ENCODE data around the gene MAJIN. TPM values are rescaled to one million over a fixed set of nuclear protein-coding genes. Genes with fewer than 3 reads are reported as not detected.
A peak's percentile ranks its signal among the peaks of the same experiment; 100 is the strongest.

The MAJIN gene
- total RNA-seq, 1 donor from 2014 or later: not detected

DNA sequence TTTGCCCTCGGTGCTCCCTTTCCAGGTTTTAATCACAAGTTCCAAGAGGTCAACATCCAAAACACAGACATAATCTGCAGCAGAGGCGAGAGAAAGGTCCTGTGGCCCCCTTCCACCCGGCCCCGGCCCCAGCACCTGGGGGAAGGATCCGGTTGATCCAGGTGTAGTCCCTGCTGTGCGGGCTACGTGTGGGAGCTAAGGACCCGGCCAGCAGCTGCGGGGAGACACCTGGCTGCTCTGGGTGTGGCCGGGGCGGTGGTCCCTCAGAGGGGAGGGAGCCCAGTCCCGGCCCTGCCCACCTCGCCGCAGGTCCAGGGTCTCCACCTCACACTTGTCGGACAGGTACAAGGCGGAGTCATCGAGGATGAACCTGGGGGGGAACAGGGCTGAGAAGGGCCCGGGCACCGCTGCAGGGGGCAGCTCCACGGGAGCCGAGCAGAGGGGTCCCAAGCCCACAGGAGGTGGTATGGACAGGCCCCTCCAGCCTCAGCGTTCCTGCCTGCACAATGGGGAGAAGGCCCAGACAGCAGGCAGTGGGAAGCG, 68.5 kb downstream of the MAJIN start:
- TF ChIP-seq, protein P1, sequence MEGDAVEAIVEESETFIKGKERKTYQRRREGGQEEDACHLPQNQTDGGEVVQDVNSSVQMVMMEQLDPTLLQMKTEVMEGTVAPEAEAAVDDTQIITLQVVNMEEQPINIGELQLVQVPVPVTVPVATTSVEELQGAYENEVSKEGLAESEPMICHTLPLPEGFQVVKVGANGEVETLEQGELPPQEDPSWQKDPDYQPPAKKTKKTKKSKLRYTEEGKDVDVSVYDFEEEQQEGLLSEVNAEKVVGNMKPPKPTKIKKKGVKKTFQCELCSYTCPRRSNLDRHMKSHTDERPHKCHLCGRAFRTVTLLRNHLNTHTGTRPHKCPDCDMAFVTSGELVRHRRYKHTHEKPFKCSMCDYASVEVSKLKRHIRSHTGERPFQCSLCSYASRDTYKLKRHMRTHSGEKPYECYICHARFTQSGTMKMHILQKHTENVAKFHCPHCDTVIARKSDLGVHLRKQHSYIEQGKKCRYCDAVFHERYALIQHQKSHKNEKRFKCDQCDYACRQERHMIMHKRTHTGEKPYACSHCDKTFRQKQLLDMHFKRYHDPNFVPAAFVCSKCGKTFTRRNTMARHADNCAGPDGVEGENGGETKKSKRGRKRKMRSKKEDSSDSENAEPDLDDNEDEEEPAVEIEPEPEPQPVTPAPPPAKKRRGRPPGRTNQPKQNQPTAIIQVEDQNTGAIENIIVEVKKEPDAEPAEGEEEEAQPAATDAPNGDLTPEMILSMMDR (IDR thresholded peaks at IDR 0.05): no peak
- Histone ChIP-seq H3K27me3 (ENCODE audit: low read depth) (no peaks in the 10 kb centered on the region), H3K27ac (no peak overlapping the region), H3K9me3 (no peaks in the 10 kb centered on the region), H3K4me3 (no peak overlapping the region), H3K4me1 (no peaks in the 10 kb centered on the region), H3K36me3 (peaks cover 95% of the 10 kb centered on the region)
- ATAC-seq (no peak), DNase-seq (no peak)
- intact Hi-C loops (cut with DNase I): no loop called here

DNA sequence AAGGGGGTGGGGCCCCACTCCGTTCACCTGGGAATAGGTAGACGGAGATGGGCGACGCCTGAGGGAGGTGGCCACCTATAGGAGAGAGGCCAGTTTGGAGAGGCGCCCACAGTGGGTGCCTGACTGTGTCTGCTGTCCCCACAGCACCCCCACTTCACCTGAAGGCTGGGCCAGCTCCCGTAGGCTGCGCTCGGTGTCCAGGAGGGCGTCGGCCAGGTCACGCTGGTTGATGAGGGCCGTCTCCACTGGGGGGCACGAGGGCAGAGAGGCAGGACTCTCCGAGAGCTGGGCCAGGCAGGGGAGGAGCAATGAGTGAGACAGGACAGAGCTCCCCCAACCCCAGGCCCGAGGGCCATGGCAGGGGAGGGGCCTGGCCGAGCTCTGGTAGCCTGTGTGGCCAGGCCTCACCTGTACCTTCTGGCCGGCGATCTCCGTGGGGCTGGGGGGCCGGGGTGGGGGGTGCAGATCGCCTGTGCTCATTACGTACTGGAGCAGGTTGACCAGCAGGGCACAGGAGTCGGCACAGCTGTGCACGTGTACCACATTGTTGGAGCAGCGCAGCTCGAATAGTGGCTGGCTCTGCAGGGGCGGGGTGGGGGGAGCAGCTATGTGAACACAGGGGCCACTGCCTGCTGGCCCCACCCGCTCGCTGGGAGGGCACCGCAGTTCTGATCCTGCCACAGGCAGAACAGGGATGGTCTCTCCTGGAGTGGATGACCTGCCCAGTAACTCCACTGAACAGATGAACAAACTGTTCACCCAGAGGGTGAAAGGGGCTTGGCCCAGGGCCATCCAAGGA, 69.6 kb downstream of the MAJIN start:
- peak; percentile 36 for DNase-seq
- Histone ChIP-seq H3K4me1 (no peaks in the 10 kb centered on the region), H3K27ac (no peak overlapping the region), H3K9me3 (no peaks in the 10 kb centered on the region), H3K36me3 (peaks cover 95% of the 10 kb centered on the region), H3K4me3 (no peak overlapping the region), H3K27me3 (ENCODE audit: low read depth) (no peaks in the 10 kb centered on the region)
- ATAC-seq: no peak
- TF ChIP-seq, protein P1 (IDR thresholded peaks at IDR 0.05): no peak
- intact Hi-C loops (cut with DNase I): no loop called here

DNA sequence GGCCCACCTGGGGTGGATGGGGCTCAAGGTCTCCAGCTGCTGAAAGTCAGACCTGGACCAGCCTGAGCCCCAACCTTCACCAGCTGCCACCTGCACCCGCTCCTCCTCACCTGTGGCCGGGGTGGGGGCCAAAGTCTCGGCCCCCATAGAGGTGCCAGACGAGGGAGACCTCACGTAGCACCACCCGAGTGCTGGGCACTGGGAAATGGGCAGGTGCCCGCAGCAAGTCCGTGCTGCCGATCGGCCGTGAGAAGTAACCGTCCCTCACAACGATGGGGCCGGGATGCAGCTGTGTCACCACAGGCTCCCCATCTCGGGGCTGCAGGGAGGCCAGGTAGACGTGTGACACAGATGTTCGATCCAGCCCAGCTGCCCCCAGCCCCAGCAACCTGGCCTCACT, 71.1 kb downstream of the MAJIN start:
- H3K4me3 ChIP-seq: no peak overlapping the region
- ATAC-seq (no peak), DNase-seq (no peak)
- no peaks in the 10 kb centered on the region for H3K27me3 ChIP-seq (ENCODE audit: low read depth)
- no peak overlapping the region for H3K27ac ChIP-seq
- TF ChIP-seq, protein P1 (IDR thresholded peaks at IDR 0.05): no peak
- intact Hi-C loops (cut with DNase I): no loop called here
- no peaks in the 10 kb centered on the region for H3K9me3 ChIP-seq
- H3K36me3 ChIP-seq: peaks cover 95% of the 10 kb centered on the region
- no peaks in the 10 kb centered on the region for H3K4me1 ChIP-seq

DNA sequence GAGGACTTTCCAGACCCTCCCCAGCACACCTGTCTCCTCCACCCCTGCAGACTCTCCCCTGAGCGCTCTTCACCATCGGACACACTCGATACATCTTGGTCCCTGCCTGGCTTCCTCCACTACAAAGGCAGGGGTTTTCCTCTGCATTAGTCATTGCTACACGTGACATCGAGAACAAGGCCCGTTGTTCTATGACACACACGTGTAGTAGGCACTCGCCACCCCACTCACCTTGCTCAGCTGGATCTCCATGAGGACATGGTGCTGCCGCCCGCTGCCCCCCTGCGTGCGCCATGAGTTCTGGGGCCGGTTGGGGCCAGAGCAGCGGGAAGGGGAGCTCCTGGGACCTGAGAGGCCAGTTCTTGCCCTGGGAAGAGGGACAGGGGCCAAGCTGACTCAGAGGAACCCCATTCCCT, 71.6 kb downstream of the MAJIN start:
- no peaks in the 10 kb centered on the region for H3K9me3 ChIP-seq
- H3K36me3 ChIP-seq: peaks cover 94% of the 10 kb centered on the region
- TF ChIP-seq, protein P1 (IDR thresholded peaks at IDR 0.05): no peak
- H3K4me1 ChIP-seq: no peaks in the 10 kb centered on the region
- intact Hi-C loops (cut with DNase I): no loop called here
- H3K4me3 ChIP-seq: no peak overlapping the region
- no peak overlapping the region for H3K27ac ChIP-seq
- H3K27me3 ChIP-seq (ENCODE audit: low read depth): no peaks in the 10 kb centered on the region
- no peak for ATAC-seq
- DNase-seq: no peak

DNA sequence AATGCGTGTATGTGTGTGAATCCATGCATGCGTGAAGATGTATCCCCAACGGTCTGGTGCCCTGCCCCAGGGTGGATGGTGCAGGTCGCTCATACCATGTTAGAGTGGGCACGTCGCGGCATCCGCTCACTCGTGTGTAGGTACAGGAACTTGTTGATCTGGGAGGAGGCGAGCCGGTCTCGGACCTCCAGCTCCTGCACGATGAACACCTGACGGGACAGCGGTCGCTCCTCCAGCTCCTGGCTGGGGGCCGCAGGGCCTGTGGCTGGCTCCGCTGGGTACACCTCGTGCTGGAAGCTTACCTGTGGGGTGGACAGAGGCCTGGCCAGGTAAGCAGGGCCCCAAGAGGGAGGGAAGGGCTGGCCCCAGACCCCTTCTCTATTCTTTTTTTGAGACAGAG, 73.4 kb downstream of the MAJIN start:
- H3K36me3 ChIP-seq: peaks cover 85% of the 10 kb centered on the region
- peak; percentile 45 for DNase-seq
- intact Hi-C loops (cut with DNase I): no loop called here
- ATAC-seq: no peak
- no peaks in the 10 kb centered on the region for H3K27me3 ChIP-seq (ENCODE audit: low read depth)
- TF ChIP-seq, protein P1 (IDR thresholded peaks at IDR 0.05): no peak
- H3K4me1 ChIP-seq: peaks cover 7% of the 10 kb centered on the region
- no peak overlapping the region for H3K27ac ChIP-seq
- no peaks in the 10 kb centered on the region for H3K9me3 ChIP-seq
- H3K4me3 ChIP-seq: no peak overlapping the region
